Tongue (tissue), 2 donors: ENCODE measurements around the gene BCR. TPM values are rescaled to one million over a fixed set of nuclear protein-coding genes. Genes with fewer than 3 reads are reported as not detected.

Experiments used
- DNase-seq: peaks from one replicate; pipeline ENCODE4 v3.0.0-alpha.2; 2015
- total RNA-seq: library from RNA; depleted of rRNA; stranded (reverse); fragments of >200 nt; gene quantifications from one replicate; pipeline ENCODE4 v1.2.3, GENCODE V29; 2014

BCR gene
- total RNA-seq, 1 donor from 2014 or later = 34.7 TPM

DNA sequence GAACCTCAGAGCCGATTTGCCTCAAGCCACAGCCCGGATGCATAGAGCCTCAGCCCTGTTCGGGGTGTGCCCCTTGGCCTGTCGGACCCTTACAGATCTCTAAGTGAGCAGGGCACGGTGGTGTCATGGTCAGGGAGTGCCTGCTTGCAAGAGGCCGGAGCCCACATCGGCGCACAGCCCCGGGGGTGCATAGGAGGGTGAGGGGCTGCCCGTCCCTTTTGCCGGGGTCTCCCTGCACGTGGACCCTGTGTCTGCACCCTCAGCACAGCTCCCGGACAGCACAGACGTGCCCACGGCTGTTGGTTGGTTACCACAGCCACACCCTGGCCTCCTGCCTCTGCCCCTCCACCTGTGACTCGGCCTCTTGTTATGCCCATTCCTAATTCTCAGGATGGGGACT is 28.5 kb upstream of the BCR start:
- DNase-seq = no peak

- DNase-seq = no peak
These were observed 27.8 kb upstream of the BCR start for GRCh38 chr22:23152238-23153114.

- no peak for DNase-seq
These were observed 26.3 kb upstream of the BCR start for GRCh38 chr22:23153994-23154393.

DNA sequence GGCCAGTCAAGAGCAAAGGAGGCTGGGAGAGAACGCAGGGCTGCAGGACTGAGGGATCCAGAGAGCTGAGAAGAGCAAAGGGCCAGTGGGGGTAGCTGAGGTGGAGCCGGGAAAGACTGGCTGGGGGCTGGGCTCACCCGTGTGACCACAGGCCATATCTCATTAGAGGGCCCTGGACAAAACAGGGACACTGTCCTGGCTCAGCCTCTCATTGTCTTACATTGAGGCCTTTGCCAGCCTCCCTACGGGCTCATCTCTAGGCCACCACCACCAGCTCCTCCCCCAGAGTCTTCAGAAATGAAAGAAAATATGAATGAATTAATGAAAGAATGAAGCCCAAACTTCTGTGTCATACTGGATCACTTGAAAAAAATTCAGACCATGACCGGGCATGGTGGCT is 25.8 kb upstream of the BCR start:
- DNase-seq = no peak

GRCh38 chr22:23155143-23155542 is 25.2 kb upstream of the BCR start:
- DNase-seq = no peak

- DNase-seq = no peak
These were observed 24.5 kb upstream of the BCR start for GRCh38 chr22:23155831-23156230.

DNA sequence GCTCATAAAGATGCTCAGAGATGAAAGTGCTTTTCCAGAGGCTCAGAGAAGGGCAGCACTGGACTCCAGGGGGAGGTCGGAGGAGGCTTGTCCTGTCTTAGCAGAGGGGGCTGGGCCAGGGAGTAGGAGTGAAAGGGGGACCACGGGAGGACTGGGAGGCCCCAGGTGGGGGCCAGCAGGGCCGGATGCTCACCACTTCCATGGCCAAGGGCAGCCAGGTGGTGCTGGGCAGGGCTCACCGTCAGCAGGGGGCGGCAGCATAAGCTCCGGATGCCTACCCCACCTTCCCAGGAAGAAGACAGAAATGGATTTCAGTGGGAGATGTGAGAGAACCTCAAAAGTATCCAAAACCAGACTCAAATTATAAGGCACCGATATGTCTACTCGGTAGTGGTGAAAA is 24.0 kb upstream of the BCR start:
- DNase-seq = no peak

DNA sequence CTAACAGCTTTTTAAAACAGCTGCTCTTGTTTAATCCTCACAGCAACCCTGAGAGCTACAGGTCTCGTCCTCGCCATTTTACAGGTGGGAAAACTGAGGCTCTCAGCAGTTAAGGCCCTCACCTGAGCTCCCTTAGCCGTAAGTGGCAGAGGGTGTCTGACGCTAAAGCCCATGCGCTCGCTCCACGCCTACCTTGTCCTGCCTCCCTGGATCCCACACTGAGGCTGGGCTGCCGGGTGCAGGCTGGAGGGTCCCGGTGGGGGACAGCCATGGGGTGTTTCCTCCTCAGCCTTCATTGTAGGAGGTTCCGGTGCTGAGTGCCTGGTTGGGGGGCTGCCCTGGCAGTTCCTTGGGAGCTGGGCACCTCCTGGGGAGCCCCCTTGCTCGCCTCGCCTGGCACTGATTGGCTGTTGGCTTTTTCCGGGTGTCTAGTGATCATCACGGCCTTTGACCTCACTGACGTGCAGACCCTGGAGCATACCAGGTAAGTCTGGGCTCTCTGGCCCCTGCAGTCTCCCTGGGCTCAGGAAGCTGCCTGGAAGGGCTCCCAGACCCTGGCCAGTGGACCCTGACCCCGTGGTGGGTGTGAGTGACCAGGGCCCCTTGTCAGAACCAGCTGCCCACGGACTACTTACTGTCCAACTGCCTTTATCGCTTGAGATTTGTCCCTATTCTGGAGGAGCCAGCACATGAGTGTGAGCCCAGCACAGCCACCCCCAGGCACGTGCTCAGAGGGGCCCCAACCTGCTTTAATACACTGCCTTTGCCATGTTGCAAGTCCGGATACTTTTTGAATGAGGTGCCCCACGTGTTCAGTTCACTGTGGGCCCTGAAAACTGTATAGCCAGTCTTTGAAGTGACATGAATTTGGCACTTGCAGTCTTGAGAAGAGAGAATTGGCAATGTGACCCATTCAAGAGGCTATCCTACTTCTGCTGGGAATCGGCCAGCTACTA is 22.5 kb upstream of the BCR start:
- no peak for DNase-seq

DNA sequence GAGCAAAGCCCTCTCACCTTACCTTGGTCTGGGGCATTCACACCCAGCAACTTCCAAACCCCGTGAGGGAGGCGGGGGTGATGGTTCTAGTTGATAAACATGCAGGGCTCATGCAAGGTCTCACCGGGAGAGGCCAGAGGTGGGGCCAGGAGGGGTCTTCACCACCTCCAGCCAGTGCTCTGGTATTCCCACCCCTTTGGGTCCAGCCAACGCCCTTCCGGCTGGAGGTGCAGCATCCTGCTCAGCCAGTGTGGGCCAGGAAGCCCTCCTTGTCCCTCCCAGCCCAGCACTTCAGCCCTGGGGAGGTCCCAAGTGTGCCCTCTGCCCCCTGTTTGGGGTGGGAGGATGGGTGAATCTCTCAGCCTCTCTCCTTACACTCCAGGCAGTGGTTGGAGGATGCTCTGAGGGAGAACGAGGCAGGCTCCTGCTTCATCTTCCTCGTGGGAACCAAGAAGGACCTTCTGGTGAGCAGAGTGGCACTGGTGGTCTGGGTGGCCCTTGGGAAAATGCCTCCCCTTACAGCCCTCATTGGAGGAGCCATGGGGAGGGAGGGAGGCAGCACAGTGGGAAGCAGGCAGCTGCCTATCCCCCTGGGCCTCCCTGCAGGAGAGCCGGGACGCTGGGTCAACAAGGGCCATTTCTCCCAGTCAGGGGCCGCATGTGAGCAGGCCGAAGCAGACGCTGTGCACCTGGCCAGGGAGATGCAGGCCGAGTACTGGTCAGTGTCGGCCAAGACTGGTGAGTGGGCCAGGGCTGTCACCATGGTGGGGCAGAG is 21.6 kb upstream of the BCR start:
- no peak for DNase-seq

DNA sequence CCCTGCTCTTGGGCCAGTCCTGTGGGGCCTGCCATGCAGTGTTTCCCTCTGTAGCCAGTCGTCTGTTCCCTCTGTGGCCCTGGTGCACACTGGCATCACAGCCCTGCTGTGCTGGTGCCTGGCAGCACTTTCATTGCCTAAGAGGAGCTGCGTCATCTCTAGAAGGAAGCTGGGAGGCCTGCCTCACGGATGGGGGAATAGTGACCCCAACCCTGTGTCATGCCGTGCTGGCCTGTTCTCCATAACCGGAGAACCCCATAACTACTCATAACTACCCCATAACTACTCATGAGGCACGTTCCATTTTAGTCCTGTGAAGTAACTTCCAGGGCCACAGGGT is 21.0 kb upstream of the BCR start:
- DNase-seq = no peak

DNA sequence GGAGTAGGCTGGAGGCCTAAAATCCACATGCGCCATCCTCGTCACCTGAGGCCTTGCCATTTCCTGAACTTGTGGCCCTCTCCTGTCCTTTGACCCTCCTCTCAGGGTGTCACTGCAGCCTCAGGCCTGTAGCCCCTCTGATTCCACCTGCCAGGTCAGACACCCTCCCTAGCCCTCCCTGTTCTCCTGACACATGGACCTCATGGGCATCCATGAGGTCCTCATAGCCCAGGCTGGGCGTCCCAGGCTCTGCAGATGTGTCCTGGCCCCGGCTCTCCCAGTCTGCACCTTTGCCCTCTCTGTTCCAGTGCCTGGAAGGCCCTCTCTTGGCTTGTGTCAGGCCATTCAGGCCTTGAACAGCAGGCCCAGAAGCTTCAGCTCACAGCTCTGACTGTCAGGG is 19.3 kb upstream of the BCR start:
- DNase-seq = no peak

DNA sequence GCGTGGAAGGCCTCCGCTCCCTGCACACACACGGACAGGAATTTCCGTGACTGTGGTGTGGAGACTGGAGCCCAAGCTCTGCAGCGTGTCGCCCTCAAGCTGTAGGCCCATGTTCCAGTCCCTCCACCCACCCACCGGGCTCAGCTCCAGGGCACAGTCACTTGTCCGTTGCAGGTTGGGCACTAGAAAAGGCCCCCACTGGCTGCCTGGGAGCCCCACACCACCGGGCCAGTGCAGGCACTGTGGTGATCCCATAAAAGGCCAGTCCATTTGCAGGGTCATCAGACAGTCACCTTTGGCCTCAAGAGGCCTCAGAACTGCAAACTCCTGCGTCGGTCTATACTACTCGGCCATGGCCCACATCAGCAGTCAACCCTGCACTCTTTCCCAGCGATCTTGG is 18.7 kb upstream of the BCR start:
- DNase-seq = no peak

DNA sequence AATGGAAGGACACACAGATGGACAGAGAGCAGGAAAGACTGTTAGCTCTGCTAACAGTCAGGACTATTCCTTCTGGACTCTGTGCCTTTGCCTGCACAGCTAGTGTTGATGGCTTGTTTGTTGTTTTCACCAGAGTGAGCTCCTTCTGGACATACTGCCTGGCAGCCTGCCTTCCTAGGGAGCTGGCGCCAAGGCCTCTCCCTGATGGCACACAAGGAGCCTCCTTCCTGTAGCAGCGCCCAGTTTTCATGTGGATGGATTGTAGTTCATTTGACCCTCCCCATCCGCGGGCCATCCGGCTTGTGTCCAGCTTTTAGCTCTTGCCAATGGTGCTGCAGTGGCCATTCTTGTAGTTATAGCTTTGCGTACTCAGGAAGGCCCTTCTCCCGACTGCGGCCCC is 16.6 kb upstream of the BCR start:
- DNase-seq = no peak

DNA sequence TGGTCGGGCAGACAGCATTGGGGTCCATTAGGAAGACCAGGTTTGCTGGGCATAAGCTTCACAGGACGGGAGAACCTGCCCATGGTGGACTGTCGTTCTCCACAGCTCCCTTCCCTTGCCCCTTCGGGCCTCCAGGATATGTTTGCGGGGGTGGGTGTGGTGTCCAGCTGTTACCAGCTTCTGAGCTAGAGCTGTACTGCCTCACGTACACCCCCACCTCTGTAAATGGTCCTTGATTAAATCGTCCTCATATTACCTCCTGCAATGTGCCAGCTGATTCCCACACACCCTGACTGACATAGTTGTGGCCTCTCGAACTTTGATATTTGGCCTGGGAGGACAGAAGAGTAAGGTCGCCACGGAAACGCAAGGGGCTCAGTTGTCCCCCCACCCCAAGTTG is 16.2 kb upstream of the BCR start:
- DNase-seq = no peak

GRCh38 chr22:23166042-23166831 is 14.1 kb upstream of the BCR start:
- DNase-seq = no peak

- no peak for DNase-seq
These were observed 13.3 kb upstream of the BCR start for GRCh38 chr22:23166841-23167616.

DNA sequence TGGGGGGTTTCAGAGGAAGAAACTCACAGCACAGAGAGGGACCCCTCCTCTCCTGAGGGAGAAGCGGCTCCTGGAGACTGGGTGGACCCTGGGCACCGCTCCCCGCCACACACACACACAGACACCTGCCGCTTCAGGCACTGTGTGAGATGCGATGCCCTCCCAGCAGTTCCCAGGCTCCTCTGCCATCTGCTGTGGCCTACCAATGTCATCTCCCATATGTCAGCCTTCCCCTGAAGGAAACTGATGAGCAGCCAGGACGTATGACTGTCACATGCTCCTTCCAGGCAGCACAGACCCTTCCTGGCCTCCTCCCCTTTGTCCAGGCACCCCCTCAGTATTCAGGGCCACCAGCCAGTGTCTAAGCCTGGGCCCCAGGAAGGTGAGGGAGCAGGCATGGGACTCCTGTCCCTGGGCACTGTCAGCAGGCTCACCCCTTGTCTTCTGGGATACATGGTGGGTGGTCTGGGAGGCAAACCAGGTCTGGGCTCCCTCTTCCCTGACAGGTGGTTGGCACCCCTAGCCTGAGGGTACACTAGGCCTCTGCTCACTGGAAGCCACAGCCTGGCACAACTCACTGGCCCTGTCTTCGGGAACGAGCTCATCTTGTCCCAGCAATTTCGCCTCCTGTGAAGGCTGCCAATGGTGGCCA is 11.8 kb upstream of the BCR start:
- DNase-seq = no peak

DNA sequence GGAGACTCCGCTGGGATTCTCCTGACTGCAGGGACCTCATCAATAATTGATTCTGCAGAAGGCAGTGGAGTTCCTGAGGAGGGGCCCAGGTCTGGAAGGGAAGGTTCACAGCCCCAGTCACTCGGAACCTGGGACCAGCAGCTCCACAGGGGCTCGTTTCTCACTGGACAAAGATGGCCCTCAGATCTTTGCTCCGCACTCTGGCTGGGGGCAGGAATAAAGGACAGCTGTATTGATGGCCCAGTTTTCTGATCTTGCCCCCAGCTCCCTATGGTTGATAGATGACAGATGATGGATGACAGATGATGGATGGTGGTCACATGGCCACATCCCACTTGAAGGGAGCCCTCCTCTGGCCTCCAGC is 11.3 kb upstream of the BCR start:
- no peak for DNase-seq

DNA sequence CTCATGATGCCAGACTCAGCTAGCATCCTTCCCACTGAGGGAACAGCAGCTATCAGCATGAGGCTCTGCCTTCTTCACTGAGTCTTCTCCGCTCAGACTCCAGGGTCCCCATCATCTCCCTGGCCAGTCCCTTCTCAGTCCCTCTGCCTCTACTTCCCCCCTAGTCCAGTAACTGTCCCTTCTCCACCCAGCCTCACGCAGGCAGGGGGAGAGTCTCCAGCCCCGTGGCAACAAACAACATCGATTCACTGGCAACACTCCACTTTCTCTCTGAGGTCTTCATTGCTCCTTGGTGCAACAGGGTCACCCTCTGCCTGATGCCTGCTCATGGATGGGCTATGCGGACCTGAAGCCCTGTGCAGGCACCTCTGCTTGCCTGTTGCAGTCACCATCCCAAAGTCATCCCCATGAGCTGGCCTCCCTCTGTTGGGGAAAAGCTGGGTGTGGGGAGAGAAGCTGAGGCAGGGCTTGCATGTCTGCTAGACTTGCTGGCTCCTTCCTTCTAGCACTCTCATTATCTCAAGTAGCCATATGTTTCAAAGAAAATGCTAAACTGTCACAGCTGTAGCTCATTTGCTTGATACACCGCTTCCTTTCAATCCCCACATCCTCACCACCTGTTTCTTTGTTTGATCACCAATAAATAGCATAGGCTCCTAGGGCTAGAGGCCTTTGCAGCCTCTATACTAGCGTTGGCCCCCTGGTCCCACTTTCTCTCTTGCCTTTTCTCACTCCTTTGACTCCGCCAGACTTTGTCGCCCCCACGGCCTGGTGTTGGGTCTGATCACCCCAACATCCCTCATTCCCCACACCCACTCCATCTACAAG is 4.3 kb upstream of the BCR start:
- no peak for DNase-seq

- DNase-seq = no peak
These were observed 3.7 kb upstream of the BCR start for GRCh38 chr22:23176645-23177027.
